ENCODE measurements around the gene SGPP2.

The SGPP2 gene

DNA sequence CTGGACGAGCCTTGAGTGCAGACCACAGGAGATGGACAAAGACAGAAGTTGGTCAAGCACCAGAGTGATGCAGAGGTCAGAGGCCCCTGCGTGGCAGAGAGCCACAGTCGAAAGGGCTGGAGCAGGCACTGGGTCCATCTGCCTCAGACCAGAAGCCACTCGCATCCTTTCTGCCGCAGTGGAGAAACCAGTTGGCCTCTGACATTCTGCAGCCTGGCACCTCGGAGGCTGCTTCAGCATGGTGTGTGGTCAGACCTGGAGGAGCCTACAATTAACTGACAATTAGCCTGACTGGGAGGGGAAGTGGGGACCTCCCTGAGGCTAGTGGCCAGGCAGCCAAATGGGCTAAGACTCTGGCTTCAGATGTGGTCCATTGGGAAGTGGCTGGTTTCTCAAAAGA is 111.1 kb downstream of the SGPP2 start:
- H3K27me3 ChIP-seq = peaks cover 0 to 6% of the 10 kb centered on the region in 2 donors
- H3K9me3 ChIP-seq = no peaks in the 10 kb centered on the region
- no peak for DNase-seq
- H3K4me1 ChIP-seq = no peaks in the 10 kb centered on the region
- no peak overlapping the region for H3K4me3 ChIP-seq
- no peak overlapping the region for H3K27ac ChIP-seq
- no peaks in the 10 kb centered on the region for H3K36me3 ChIP-seq
- TF ChIP-seq, protein P1, sequence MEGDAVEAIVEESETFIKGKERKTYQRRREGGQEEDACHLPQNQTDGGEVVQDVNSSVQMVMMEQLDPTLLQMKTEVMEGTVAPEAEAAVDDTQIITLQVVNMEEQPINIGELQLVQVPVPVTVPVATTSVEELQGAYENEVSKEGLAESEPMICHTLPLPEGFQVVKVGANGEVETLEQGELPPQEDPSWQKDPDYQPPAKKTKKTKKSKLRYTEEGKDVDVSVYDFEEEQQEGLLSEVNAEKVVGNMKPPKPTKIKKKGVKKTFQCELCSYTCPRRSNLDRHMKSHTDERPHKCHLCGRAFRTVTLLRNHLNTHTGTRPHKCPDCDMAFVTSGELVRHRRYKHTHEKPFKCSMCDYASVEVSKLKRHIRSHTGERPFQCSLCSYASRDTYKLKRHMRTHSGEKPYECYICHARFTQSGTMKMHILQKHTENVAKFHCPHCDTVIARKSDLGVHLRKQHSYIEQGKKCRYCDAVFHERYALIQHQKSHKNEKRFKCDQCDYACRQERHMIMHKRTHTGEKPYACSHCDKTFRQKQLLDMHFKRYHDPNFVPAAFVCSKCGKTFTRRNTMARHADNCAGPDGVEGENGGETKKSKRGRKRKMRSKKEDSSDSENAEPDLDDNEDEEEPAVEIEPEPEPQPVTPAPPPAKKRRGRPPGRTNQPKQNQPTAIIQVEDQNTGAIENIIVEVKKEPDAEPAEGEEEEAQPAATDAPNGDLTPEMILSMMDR (IDR thresholded peaks at IDR 0.05) = no peak
- intact Hi-C loops (cut with DNase I; ENCODE audit: low total_unique reads) = no loop called here

DNA sequence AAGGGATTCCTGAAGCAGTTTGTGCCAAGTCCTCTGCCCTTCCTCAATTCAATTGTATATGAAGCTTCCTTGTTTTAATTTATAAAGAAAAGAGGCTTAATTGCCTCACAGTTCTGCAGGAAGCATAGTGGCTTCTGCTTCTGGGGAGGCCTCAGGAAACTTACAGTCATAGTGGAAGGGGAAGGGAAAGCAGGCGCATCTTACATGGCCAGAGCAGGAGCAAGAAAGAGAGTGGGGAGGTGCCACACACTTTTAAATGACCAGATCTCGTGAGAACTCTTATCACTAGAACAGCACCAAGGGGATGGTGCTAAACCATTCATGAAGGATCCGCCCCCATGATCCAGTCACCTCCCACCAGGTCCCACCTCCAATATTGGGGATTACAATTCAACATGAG is 114.2 kb downstream of the SGPP2 start:
- TF ChIP-seq, protein P1 (IDR thresholded peaks at IDR 0.05) = no peak
- H3K9me3 ChIP-seq = no peaks in the 10 kb centered on the region
- no peaks in the 10 kb centered on the region for H3K36me3 ChIP-seq
- no peak for DNase-seq
- intact Hi-C loops (cut with DNase I; ENCODE audit: low total_unique reads) = no loop called here
- no peaks in the 10 kb centered on the region for H3K4me1 ChIP-seq
- H3K27me3 ChIP-seq = peaks cover 0 to 6% of the 10 kb centered on the region in 2 donors
- H3K4me3 ChIP-seq = no peak overlapping the region
- no peak overlapping the region for H3K27ac ChIP-seq

- H3K4me1 ChIP-seq = no peaks in the 10 kb centered on the region
- intact Hi-C loops (cut with DNase I; ENCODE audit: low total_unique reads) = no loop called here
- TF ChIP-seq, protein P1 (IDR thresholded peaks at IDR 0.05) = no peak
- H3K27me3 ChIP-seq = no peaks in the 10 kb centered on the region
- H3K9me3 ChIP-seq = no peaks in the 10 kb centered on the region
- H3K36me3 ChIP-seq = no peaks in the 10 kb centered on the region
- H3K4me3 ChIP-seq = no peak overlapping the region
- no peak overlapping the region for H3K27ac ChIP-seq
- DNase-seq = no peak
These were observed 120.3 kb downstream of the SGPP2 start for GRCh38 chr2:222544661-222545060.

DNA sequence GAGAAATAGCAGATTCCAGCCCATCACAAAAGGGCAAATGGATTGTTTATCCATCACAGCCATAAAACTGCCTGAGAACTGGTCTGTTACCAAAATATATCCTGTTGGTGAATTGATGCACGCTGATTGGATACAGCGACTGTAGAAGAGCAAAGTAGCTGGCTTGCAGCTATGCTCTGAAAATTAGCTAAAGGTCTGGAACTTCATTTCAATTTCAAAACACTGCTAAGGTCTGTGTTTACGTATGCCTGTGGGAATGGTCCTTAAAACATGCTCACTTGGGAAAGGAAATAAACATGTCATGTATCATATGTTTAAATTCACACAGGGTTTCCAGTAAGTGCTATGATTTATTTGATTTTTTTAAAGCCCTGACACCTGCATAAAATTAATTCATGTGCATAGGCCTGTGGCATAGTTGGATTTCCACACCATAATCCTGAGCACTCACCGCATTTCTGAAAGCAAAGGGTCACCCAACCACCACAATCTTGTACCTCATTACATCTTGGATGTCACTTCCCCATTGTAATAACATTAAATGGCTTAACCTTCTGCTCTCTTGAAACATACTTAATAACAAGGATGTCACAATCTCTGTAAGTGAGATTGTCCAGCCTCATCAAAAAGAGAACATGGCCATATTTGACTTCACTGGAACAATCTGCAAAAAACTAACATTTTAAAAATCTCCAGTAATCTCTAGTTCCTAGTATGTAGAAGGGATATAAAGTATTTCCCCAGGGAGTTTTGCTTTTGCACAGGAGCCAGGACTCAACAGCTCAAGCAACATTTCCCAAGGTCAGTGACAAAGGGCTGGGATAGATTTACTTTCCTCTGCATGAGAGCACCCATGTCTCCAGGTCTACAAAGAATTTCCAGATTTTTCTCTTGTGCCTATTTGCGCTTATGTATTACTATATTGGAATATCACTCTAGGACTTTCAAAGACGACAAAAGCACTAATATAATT is 121.8 kb downstream of the SGPP2 start:
- Histone ChIP-seq H3K27ac (no peak overlapping the region), H3K27me3 (no peaks in the 10 kb centered on the region), H3K9me3 (no peaks in the 10 kb centered on the region), H3K4me1 (no peaks in the 10 kb centered on the region), H3K36me3 (no peaks in the 10 kb centered on the region), H3K4me3 (no peak overlapping the region)
- DNase-seq = no peak
- TF ChIP-seq, protein P1 (IDR thresholded peaks at IDR 0.05) = no peak
- intact Hi-C loops (cut with DNase I; ENCODE audit: low total_unique reads) = no loop called here

DNA sequence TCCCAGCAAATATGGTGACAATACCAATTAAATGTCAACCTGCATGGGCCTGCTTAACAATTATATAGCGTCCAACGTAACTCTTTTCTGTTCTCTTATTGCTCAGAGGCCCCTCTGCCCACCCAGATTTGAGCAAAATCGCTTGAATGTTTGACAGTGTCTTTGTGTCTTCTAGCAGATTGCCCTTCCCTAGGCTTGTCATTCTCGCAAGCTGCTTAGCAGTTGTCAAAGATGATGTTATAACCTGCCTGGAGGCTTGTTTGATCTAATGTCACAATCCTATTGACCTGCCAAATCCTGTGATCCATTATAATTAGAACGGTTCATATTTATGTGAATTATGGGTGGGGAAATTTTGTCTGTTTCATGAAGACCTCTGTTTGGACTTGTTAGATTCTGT is 122.7 kb downstream of the SGPP2 start:
- Histone ChIP-seq H3K27ac (no peak overlapping the region), H3K9me3 (no peaks in the 10 kb centered on the region), H3K27me3 (no peaks in the 10 kb centered on the region), H3K4me1 (no peaks in the 10 kb centered on the region), H3K36me3 (no peaks in the 10 kb centered on the region), H3K4me3 (no peak overlapping the region)
- TF ChIP-seq, protein P1 (IDR thresholded peaks at IDR 0.05) = no peak
- intact Hi-C loops (cut with DNase I; ENCODE audit: low total_unique reads) = no loop called here
- no peak for DNase-seq

All from tibial artery (tissue), 4 donors.